SK-N-SH treated with all-trans-retinoic acid at 6 μM for 48 hours (cell line): ENCODE data around the gene CDH4.

Experiments
- ATAC-seq: fragments of 200-7000 bp; cut with Tn5 transposase; 3 replicates; pipeline ENCODE4 v1.9.1; 2020; ENCODE audit warnings: mild to moderate bottlenecking, moderate library complexity
- ARNTL ChIP-seq: fragments of 450-650 bp; formaldehyde crosslinking; IDR thresholded peaks from 2 replicates; pipeline ENCODE4 v1.5.0; 2020; ENCODE audit warnings: low read depth, mild to moderate bottlenecking, moderate library complexity, borderline replicate concordance
- BACH2 ChIP-seq: fragments of 250-450 bp; sonication (Bioruptor Pico); IDR thresholded peaks from 2 replicates; pipeline ENCODE4 v1.9.0; 2021; ENCODE audit warnings: mild to moderate bottlenecking, borderline replicate concordance
- CREB5 ChIP-seq: fragments of 250-450 bp; sonication (Bioruptor Pico); IDR thresholded peaks from 2 replicates; pipeline ENCODE4 v1.5.1; 2020; ENCODE audit warnings: low read depth, mild to moderate bottlenecking, moderate library complexity
- CSDC2 ChIP-seq: fragments of 250-450 bp; sonication (Bioruptor Pico); IDR thresholded peaks from 2 replicates; pipeline ENCODE4 v1.5.0; 2020; ENCODE audit warnings: mild to moderate bottlenecking, moderate library complexity
- CSRNP3 ChIP-seq: fragments of 250-450 bp; sonication (Bioruptor Pico); IDR thresholded peaks from 2 replicates; pipeline ENCODE4 v1.5.1; 2021; ENCODE audit warnings: mild to moderate bottlenecking, moderate library complexity
- ESRRG ChIP-seq: fragments of 250-450 bp; sonication (Bioruptor Pico); IDR thresholded peaks from 2 replicates; pipeline ENCODE4 v1.6.1; 2021; ENCODE audit warnings: mild to moderate bottlenecking
- GLIS3 ChIP-seq: fragments of 250-450 bp; sonication (Bioruptor Pico); IDR thresholded peaks from 2 replicates; pipeline ENCODE4 v1.5.0; 2020; ENCODE audit warnings: mild to moderate bottlenecking, moderate library complexity
- ISL1 ChIP-seq: fragments of 250-450 bp; sonication (Bioruptor Pico); IDR thresholded peaks from 2 replicates; pipeline ENCODE4 v2.1.2; 2022; ENCODE audit warnings: mild to moderate bottlenecking, moderate library complexity
- OSR1 ChIP-seq: fragments of 250-450 bp; sonication (Bioruptor Pico); IDR thresholded peaks from 2 replicates; pipeline ENCODE4 v1.8.0; 2022; ENCODE audit warnings: moderate library complexity, mild to moderate bottlenecking, inconsistent platforms
- PATZ1 ChIP-seq: fragments of 250-450 bp; sonication (Bioruptor Pico); IDR thresholded peaks from 2 replicates; pipeline ENCODE4 v1.8.0; 2020; ENCODE audit warnings: mild to moderate bottlenecking, moderate library complexity, borderline replicate concordance
- PPARA ChIP-seq: fragments of 250-450 bp; sonication (Bioruptor Pico); IDR thresholded peaks from 2 replicates; pipeline ENCODE4 v1.5.0; 2020; ENCODE audit warnings: mild to moderate bottlenecking, borderline replicate concordance
- RARB ChIP-seq: fragments of 250-450 bp; sonication (Bioruptor Pico); IDR thresholded peaks from 2 replicates; pipeline ENCODE4 v1.8.0; 2021; ENCODE audit warnings: mild to moderate bottlenecking, moderate library complexity
- SNAI2 ChIP-seq: fragments of 250-450 bp; sonication (Bioruptor Pico); IDR thresholded peaks from 2 replicates; pipeline ENCODE4 v1.5.0; 2020; ENCODE audit warnings: mild to moderate bottlenecking, moderate library complexity
- TCF4 ChIP-seq: fragments of 250-450 bp; sonication (Bioruptor Pico); IDR thresholded peaks from 2 replicates; pipeline ENCODE4 v1.8.0; 2021; ENCODE audit warnings: mild to moderate bottlenecking, moderate library complexity, borderline replicate concordance
- TOX ChIP-seq: fragments of 250-450 bp; sonication (Bioruptor Pico); IDR thresholded peaks from 2 replicates; pipeline ENCODE4 v1.8.0; 2021; ENCODE audit warnings: mild to moderate bottlenecking, moderate library complexity, borderline replicate concordance
- ZFP3 ChIP-seq: fragments of 250-450 bp; sonication (Bioruptor Pico); IDR thresholded peaks from 2 replicates; pipeline ENCODE4 v1.5.0; 2020; ENCODE audit warnings: mild to moderate bottlenecking, moderate library complexity
- ZFP30 ChIP-seq: fragments of 450-650 bp; formaldehyde crosslinking; IDR thresholded peaks from 2 replicates; pipeline ENCODE4 v1.5.0; 2022; ENCODE audit warnings: mild to moderate bottlenecking, moderate library complexity
- ZNF565 ChIP-seq: fragments of 450-650 bp; formaldehyde crosslinking; conservative IDR thresholded peaks from 2 replicates; pipeline ENCODE4 v1.5.0; 2020; ENCODE audit warnings: low read depth, mild to moderate bottlenecking, moderate library complexity
- ZNF70 ChIP-seq: fragments of 450-650 bp; formaldehyde crosslinking; IDR thresholded peaks from 2 replicates; pipeline ENCODE4 v1.5.0; 2020; ENCODE audit warnings: mild to moderate bottlenecking, moderate library complexity
- ZNF8 ChIP-seq: fragments of 450-650 bp; formaldehyde crosslinking; IDR thresholded peaks from 2 replicates; pipeline ENCODE4 v1.5.0; 2020; ENCODE audit warnings: mild to moderate bottlenecking, moderate library complexity
- TF ChIP-seq, protein P1 (sequence below): fragments of 250-450 bp; sonication (Bioruptor Pico); IDR thresholded peaks from 2 replicates; pipeline ENCODE4 v1.8.0; 2021; ENCODE audit warnings: low read depth, mild to moderate bottlenecking, moderate library complexity, borderline replicate concordance
- TF ChIP-seq, protein P2 (sequence below): fragments of 250-450 bp; sonication (Bioruptor Pico); IDR thresholded peaks from 2 replicates; pipeline ENCODE4 v1.5.0; 2020; ENCODE audit warnings: mild to moderate bottlenecking, moderate library complexity

Gene CDH4

DNA sequence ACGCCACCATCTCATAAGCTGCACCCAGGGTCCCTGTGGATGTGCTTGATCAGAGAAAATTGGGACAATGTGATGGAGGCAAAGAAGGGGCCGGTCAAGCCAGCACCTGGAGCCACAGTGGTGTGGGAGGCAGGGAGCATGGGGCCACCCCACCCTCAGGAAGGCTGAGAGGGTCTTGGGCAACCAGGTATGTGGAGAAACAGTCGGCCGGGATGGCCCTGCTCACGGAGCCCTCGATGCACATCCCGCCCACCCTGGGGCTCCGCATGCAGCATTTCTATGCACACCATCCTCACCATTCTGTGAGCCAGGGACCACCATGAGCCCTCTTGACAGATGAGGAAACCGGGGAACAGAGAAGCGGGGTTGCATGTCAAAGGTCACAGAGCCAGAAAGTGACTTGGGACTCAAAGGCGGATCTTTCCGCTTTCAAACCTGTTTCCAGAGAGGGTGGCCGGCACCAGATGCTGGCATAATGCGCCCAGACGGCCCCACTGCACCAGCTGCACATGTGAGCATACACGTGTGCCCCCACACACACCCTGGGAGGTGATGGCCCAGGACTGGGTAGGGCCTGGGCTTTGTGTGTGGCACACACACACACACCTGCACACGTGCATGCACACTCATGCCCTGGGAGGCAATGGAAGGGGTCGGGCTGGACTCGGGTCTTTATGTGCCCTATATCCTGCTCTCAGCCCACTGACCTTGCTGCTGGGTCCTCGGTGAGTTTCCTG lies 415.2 kb downstream of the CDH4 start:
- TF ChIP-seq ARNTL (CRISPR knock-in tag) (no peak), TCF4 (no peak)
- no peak for ATAC-seq

DNA sequence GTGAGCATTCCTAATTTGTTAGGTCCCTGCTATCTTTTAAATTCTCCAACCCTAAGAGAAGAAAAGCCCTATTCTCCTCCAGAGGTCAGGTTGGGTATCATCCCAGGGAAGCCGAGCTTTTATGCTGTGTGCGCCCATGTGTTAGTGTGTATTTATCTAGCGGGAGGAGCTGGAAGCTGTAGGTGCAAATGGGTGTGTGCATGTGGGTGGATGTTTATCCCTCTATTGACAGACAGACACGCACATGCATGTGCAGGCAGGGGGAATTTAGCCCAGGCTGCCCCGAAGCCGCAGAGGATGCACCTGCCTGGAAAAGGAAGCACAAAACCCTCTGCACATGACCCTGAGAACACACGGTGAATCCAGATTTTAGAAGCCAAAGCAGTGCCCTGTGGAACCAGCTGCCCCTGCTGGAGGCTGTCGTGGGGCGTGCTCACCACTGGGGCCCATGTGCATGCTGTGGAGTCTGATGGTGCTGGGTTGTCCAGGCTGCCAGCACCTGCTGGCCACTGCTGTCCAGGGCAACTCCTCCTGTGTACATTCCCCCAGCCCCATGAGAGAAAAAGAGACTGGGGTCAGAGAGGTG lies 416.1 kb downstream of the CDH4 start:
- ATAC-seq = no peak
- TF ChIP-seq TOX (no peak), ZNF70 (CRISPR knock-in tag) (no peak), ZFP3 (CRISPR knock-in tag) (no peak), ESRRG (CRISPR knock-in tag) (no peak), BACH2 (CRISPR knock-in tag) (no peak), PATZ1 (no peak), CREB5 (CRISPR knock-in tag) (no peak), ZNF565 (CRISPR knock-in tag) (no peak), PPARA (CRISPR knock-in tag) (no peak), CSRNP3 (CRISPR knock-in tag) (no peak), OSR1 (CRISPR knock-in tag) (no peak)
- TF ChIP-seq, protein P1, sequence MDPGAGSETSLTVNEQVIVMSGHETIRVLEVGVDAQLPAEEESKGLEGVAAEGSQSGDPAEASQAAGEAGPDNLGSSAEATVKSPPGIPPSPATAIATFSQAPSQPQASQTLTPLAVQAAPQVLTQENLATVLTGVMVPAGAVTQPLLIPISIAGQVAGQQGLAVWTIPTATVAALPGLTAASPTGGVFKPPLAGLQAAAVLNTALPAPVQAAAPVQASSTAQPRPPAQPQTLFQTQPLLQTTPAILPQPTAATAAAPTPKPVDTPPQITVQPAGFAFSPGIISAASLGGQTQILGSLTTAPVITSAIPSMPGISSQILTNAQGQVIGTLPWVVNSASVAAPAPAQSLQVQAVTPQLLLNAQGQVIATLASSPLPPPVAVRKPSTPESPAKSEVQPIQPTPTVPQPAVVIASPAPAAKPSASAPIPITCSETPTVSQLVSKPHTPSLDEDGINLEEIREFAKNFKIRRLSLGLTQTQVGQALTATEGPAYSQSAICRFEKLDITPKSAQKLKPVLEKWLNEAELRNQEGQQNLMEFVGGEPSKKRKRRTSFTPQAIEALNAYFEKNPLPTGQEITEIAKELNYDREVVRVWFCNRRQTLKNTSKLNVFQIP (CRISPR knock-in tag) = no peak

- no peak for ATAC-seq
- TF ChIP-seq OSR1 (CRISPR knock-in tag) (no peak), GLIS3 (no peak), ZFP30 (no peak), ISL1 (no peak), RARB (CRISPR knock-in tag) (no peak)
Observed at GRCh38 chr20:61668771-61669503, 416.9 kb downstream of the CDH4 start.

GRCh38 chr20:61670274-61670673 lies 418.2 kb downstream of the CDH4 start:
- ATAC-seq = no peak
- TF ChIP-seq SNAI2 (CRISPR knock-in tag) = no peak
- no peak for TF ChIP-seq RARB (CRISPR knock-in tag)
- no peak for TF ChIP-seq ARNTL (CRISPR knock-in tag)
- TF ChIP-seq CSDC2 (CRISPR knock-in tag) = no peak
- no peak for TF ChIP-seq CSRNP3 (CRISPR knock-in tag)
- no peak for TF ChIP-seq PATZ1
- TF ChIP-seq GLIS3 = no peak
- TF ChIP-seq ESRRG (CRISPR knock-in tag) = no peak
- no peak for TF ChIP-seq PPARA (CRISPR knock-in tag)
- TF ChIP-seq TCF4 = no peak
- TF ChIP-seq BACH2 (CRISPR knock-in tag) = no peak
- TF ChIP-seq, protein P2, sequence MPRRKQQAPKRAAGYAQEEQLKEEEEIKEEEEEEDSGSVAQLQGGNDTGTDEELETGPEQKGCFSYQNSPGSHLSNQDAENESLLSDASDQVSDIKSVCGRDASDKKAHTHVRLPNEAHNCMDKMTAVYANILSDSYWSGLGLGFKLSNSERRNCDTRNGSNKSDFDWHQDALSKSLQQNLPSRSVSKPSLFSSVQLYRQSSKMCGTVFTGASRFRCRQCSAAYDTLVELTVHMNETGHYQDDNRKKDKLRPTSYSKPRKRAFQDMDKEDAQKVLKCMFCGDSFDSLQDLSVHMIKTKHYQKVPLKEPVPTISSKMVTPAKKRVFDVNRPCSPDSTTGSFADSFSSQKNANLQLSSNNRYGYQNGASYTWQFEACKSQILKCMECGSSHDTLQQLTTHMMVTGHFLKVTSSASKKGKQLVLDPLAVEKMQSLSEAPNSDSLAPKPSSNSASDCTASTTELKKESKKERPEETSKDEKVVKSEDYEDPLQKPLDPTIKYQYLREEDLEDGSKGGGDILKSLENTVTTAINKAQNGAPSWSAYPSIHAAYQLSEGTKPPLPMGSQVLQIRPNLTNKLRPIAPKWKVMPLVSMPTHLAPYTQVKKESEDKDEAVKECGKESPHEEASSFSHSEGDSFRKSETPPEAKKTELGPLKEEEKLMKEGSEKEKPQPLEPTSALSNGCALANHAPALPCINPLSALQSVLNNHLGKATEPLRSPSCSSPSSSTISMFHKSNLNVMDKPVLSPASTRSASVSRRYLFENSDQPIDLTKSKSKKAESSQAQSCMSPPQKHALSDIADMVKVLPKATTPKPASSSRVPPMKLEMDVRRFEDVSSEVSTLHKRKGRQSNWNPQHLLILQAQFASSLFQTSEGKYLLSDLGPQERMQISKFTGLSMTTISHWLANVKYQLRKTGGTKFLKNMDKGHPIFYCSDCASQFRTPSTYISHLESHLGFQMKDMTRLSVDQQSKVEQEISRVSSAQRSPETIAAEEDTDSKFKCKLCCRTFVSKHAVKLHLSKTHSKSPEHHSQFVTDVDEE (CRISPR knock-in tag) = no peak
- no peak for TF ChIP-seq ZFP3 (CRISPR knock-in tag)
- no peak for TF ChIP-seq ZFP30
- TF ChIP-seq ZNF8 (CRISPR knock-in tag) = no peak
